Measurements from ENCODE around the gene ATP1A1.

The ATP1A1 gene

DNA sequence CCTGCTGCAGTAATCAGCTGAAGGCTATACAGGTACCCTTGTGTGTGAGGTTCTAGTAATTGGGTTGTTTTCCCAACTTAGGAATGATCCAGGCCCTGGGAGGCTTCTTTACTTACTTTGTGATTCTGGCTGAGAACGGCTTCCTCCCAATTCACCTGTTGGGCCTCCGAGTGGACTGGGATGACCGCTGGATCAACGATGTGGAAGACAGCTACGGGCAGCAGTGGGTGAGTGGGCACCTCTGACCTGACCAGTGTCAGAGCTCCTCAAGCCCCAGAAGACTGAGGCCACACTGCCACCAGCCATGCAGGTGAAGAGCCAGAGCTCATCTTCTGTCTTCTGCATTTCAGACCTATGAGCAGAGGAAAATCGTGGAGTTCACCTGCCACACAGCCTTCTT, 27.7 kb downstream of the ATP1A1 start:
- no peak overlapping the region for H3K4me3 ChIP-seq (ENCODE audit: low read length)
- TF ChIP-seq, protein P1, sequence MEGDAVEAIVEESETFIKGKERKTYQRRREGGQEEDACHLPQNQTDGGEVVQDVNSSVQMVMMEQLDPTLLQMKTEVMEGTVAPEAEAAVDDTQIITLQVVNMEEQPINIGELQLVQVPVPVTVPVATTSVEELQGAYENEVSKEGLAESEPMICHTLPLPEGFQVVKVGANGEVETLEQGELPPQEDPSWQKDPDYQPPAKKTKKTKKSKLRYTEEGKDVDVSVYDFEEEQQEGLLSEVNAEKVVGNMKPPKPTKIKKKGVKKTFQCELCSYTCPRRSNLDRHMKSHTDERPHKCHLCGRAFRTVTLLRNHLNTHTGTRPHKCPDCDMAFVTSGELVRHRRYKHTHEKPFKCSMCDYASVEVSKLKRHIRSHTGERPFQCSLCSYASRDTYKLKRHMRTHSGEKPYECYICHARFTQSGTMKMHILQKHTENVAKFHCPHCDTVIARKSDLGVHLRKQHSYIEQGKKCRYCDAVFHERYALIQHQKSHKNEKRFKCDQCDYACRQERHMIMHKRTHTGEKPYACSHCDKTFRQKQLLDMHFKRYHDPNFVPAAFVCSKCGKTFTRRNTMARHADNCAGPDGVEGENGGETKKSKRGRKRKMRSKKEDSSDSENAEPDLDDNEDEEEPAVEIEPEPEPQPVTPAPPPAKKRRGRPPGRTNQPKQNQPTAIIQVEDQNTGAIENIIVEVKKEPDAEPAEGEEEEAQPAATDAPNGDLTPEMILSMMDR (conservative IDR thresholded peaks at IDR 0.05; ENCODE audit: low read length), result no peak
- no peak for DNase-seq (ENCODE audit: low read depth)

DNA sequence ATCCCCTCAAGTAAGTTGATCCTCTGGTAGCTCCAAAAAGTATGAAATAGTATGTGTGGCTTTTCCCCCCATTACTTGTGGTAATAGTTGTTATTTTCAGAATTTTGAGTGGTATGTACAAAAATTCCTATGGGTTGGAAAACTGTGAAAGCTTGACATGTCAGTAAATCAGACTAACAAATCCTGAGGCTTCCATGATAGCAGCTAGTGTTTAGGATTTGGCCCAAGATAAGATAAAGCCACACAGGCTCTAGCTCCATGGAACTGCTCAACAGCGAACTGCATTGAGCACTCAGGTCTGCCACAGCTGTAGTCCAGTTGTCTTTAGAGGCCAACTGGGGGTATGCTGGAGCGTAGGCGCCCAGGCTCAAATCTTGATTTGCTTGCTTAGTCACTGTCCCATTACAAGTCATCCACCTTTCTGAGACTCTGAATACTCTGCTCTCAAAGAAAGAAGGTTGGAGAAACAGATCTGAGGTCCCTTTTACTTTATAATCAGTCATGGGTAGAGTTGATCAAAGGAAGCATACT, 28.7 kb downstream of the ATP1A1 start:
- no peak overlapping the region for H3K4me3 ChIP-seq (ENCODE audit: low read length)
- TF ChIP-seq, protein P1 (conservative IDR thresholded peaks at IDR 0.05; ENCODE audit: low read length), result no peak
- DNase-seq (ENCODE audit: low read depth), result no peak

DNA sequence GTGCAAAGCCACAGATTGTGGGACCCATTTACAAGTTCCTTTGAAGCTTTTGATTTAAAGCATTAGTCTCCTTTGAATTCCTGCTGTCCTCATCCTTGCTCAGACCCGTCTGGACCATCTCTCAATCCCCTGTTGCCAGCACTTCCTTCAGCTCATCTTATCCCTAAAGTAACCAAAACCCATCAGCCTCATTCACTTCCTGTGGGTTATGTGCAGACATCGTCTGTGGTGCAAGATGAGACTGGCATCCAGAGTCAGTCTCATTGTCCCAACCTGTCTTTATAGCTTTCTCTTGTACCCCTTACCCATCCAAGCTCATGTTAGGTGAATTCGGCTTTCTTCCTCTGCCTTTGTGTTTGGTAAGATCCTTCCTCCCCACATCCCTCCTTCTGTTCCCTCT, 29.3 kb downstream of the ATP1A1 start:
- TF ChIP-seq, protein P1 (conservative IDR thresholded peaks at IDR 0.05; ENCODE audit: low read length), result no peak
- DNase-seq (ENCODE audit: low read depth), result no peak
- no peak overlapping the region for H3K4me3 ChIP-seq (ENCODE audit: low read length)

DNA sequence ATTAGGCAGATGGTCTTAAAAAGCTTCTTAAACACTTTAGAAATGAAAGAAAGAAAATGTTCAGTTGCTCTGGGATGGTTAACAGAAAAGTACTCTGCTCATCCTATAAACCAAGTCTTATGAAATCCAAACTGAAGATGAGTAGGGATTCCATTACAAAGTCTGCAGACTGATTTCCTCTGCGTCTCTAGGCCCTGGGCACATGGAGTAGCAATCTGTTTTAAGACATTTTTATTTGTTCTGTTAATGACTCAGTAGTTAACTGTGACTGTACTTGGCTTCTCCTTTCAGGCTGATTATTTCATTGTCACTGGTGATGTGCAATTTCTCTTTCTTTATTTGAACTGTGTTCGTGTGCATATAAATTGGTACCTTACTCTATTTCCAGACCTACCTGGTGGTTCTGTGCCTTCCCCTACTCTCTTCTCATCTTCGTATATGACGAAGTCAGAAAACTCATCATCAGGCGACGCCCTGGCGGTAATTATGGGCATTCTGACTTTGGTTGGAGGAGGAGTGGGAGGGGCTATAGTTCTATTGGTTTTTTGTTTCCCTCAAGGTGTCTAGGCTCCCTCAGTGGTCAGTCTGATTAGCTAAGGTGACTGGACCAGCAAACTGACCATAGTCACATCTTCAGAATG, 30.6 kb downstream of the ATP1A1 start:
- TF ChIP-seq, protein P1 (conservative IDR thresholded peaks at IDR 0.05; ENCODE audit: low read length), result no peak
- DNase-seq (ENCODE audit: low read depth), result no peak
- no peak overlapping the region for H3K4me3 ChIP-seq (ENCODE audit: low read length)

DNA sequence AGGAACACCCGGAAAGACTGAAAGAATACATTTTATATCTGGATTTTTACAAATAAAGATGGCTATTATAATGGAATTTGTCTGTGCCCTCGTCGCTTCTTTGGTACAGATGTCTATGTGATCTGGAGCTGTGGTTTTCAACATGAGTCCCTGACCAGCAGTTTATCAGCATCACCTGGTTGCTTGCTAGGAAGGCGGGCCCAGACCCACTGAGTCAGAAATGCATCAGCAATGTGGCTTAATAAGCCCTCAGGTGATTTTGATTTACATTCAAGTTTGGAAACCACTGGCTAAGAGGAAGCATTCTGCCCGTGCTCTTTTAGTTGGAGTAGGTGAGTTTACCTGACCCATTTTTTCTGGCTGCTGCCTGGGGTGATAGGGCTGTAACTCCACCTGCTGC, 31.7 kb downstream of the ATP1A1 start:
- no peak for DNase-seq (ENCODE audit: low read depth)
- no peak overlapping the region for H3K4me3 ChIP-seq (ENCODE audit: low read length)
- TF ChIP-seq, protein P1 (conservative IDR thresholded peaks at IDR 0.05; ENCODE audit: low read length), result no peak

DNA sequence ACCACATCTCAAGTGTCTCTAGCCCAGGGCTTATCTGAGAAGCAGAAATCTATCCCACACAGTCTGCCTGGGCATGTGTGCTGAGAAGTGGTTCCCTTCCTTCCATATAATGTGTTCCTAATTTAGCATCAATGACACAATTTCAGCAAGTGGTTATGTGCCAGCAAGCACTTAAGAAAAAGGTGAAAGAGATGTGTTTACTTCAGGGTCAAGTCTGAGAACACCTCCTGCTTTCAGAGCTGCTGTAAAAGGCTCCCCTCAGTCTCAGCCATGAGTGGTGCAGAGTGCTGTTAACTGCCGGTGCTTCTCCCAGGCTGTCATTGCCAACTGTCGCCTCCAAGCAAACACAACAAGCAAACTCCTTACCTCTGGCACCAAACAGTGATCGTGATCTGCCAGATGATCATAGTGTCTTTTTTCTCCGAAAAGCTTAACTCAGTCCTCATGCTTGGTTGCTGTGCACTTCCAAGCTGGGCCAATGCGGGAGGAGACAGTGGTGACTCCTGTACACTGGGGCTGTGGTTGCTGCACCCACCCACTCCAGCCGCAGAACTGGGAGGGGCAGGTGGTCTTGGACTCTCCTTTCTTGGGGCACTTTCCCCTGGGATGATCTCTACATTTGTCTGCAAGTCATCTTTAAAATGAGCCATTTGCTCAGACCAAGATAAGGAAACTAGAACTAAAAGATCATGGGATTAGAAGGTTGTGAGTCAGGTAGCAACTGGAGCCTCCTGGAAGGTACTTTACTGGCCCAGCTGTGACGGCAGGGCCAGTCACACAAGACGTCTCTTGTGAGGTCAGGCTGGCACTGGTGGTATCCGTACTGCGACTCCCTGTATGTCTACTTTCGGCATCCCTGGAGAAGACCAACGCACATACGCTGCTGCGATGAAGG, 32.4 kb downstream of the ATP1A1 start:
- TF ChIP-seq, protein P1 (conservative IDR thresholded peaks at IDR 0.05; ENCODE audit: low read length), result no peak
- H3K4me3 ChIP-seq (ENCODE audit: low read length), result no peak overlapping the region
- DNase-seq (ENCODE audit: low read depth), result no peak
